ENCODE data around the gene FSIP2. TPM values are rescaled to one million over a fixed set of nuclear protein-coding genes. Genes with fewer than 3 reads are reported as not detected.

The FSIP2 gene
- total RNA-seq, 1 experiment from 2014 or later = 2.0 TPM

GRCh38 chr2:185695711-185696235 is 42.8 kb upstream of the FSIP2 start:
- no peak for ATAC-seq
- Histone ChIP-seq H3K79me2 (ENCODE audit: low read length) (no peaks in the 10 kb centered on the region), H3K4me3 (ENCODE audit: low read length) (no peak overlapping the region), H4K20me1 (ENCODE audit: low read length) (no peaks in the 10 kb centered on the region), H3K36me3 (ENCODE audit: low read depth, low read length) (no peaks in the 10 kb centered on the region), H2AFZ (ENCODE audit: low read length) (no peak overlapping the region), H3K4me2 (ENCODE audit: low read length) (no peak overlapping the region), H3K9me3 (ENCODE audit: low read length) (no peaks in the 10 kb centered on the region), H3K9me2 (replicated peaks; ENCODE audit: low read length) (no peaks in the 10 kb centered on the region), H3K4me1 (ENCODE audit: insufficient read depth, low read length) (no peaks in the 10 kb centered on the region), H3K27me3 (ENCODE audit: low read length) (no peaks in the 10 kb centered on the region), H3F3A (ENCODE audit: low read length, unreplicated experiment) (no peaks in the 10 kb centered on the region), H3K27ac (ENCODE audit: low read length) (no peak overlapping the region), H3K9ac (ENCODE audit: low read length) (no peak overlapping the region)
- intact Hi-C loops (cut with micrococcal nuclease) = no loop called here
- POLR2A ChIA-PET (ENCODE audit: unreplicated experiment) = no interaction called here
- CTCF ChIA-PET = no interaction called here
- TF ChIP-seq CTCF (conservative IDR thresholded peaks at IDR 0.05; ENCODE audit: low read depth, low read length) (no peak), EZH2phosphoT487 (IDR thresholded peaks at IDR 0.05; ENCODE audit: borderline replicate concordance, low read length) (no peak), EZH2 (IDR thresholded peaks at IDR 0.05; ENCODE audit: low read length, unreplicated experiment) (no peak)
- DNase-seq = no peak
- no TSS peak for BruUV-seq (replicated peaks)

GRCh38 chr2:185700883-185701282 is 37.7 kb upstream of the FSIP2 start:
- ChIA-PET POLR2A (ENCODE audit: unreplicated experiment) (no interaction called here), CTCF (no interaction called here)
- no peak overlapping the region for H3K4me2 ChIP-seq (ENCODE audit: low read length)
- no peaks in the 10 kb centered on the region for H3K9me3 ChIP-seq (ENCODE audit: low read length)
- no peaks in the 10 kb centered on the region for H3K27me3 ChIP-seq (ENCODE audit: low read length)
- BruUV-seq (replicated peaks) = no TSS peak
- H3K36me3 ChIP-seq (ENCODE audit: low read depth, low read length) = no peaks in the 10 kb centered on the region
- TF ChIP-seq EZH2phosphoT487 (IDR thresholded peaks at IDR 0.05; ENCODE audit: borderline replicate concordance, low read length) (no peak), EZH2 (IDR thresholded peaks at IDR 0.05; ENCODE audit: low read length, unreplicated experiment) (no peak), CTCF (conservative IDR thresholded peaks at IDR 0.05; ENCODE audit: low read depth, low read length) (no peak)
- H3K9me2 ChIP-seq (replicated peaks; ENCODE audit: low read length) = no peaks in the 10 kb centered on the region
- H3K79me2 ChIP-seq (ENCODE audit: low read length) = no peaks in the 10 kb centered on the region
- ATAC-seq (no peak), DNase-seq (no peak)
- no peak overlapping the region for H3K27ac ChIP-seq (ENCODE audit: low read length)
- no peaks in the 10 kb centered on the region for H3F3A ChIP-seq (ENCODE audit: low read length, unreplicated experiment)
- H3K9ac ChIP-seq (ENCODE audit: low read length) = no peak overlapping the region
- H2AFZ ChIP-seq (ENCODE audit: low read length) = no peak overlapping the region
- H3K4me3 ChIP-seq (ENCODE audit: low read length) = no peak overlapping the region
- intact Hi-C loops (cut with micrococcal nuclease) = no loop called here
- no peaks in the 10 kb centered on the region for H3K4me1 ChIP-seq (ENCODE audit: insufficient read depth, low read length)
- H4K20me1 ChIP-seq (ENCODE audit: low read length) = no peaks in the 10 kb centered on the region

GRCh38 chr2:185734658-185735057 is 3.9 kb upstream of the FSIP2 start:
- no TSS peak for BruUV-seq (replicated peaks)
- ATAC-seq (no peak), DNase-seq (no peak)
- H3K4me3 ChIP-seq (ENCODE audit: low read length) = no peak overlapping the region
- CTCF ChIA-PET = no interaction called here
- H3K4me1 ChIP-seq (ENCODE audit: insufficient read depth, low read length) = no peaks in the 10 kb centered on the region
- no peak overlapping the region for H3K4me2 ChIP-seq (ENCODE audit: low read length)
- H3K79me2 ChIP-seq (ENCODE audit: low read length) = no peaks in the 10 kb centered on the region
- H3K9me2 ChIP-seq (replicated peaks; ENCODE audit: low read length) = no peaks in the 10 kb centered on the region
- TF ChIP-seq CTCF (conservative IDR thresholded peaks at IDR 0.05; ENCODE audit: low read depth, low read length) (no peak), EZH2 (IDR thresholded peaks at IDR 0.05; ENCODE audit: low read length, unreplicated experiment) (no peak)
- no peaks in the 10 kb centered on the region for H4K20me1 ChIP-seq (ENCODE audit: low read length)
- no peaks in the 10 kb centered on the region for H3K27me3 ChIP-seq (ENCODE audit: low read length)
- H3F3A ChIP-seq (ENCODE audit: low read length, unreplicated experiment) = no peaks in the 10 kb centered on the region
- intact Hi-C loops (cut with micrococcal nuclease) = no loop called here
- no peaks in the 10 kb centered on the region for H3K9me3 ChIP-seq (ENCODE audit: low read length)
- H3K27ac ChIP-seq (ENCODE audit: low read length) = no peak overlapping the region
- H3K9ac ChIP-seq (ENCODE audit: low read length) = no peak overlapping the region
- POLR2A ChIA-PET (ENCODE audit: unreplicated experiment) = no interaction called here
- H3K36me3 ChIP-seq (ENCODE audit: low read depth, low read length) = no peaks in the 10 kb centered on the region
- H2AFZ ChIP-seq (ENCODE audit: low read length) = no peak overlapping the region

Data from PC-3 (cell line).